Chondrocyte (in vitro differentiated cells): ENCODE measurements around the gene NHSL2. TPM values are rescaled to one million over a fixed set of nuclear protein-coding genes. Genes with fewer than 3 reads are reported as not detected.

ENCODE experiments used
- DNase-seq: peaks from one replicate; pipeline ENCODE4 v3.0.0; 2021; ENCODE audit warnings: mixed read lengths, low spot score
- H3K27ac Mint-ChIP-seq: one replicate; pipeline ENCODE4 v1.8.0; 2021; ENCODE audit warnings: mild to moderate bottlenecking, moderate library complexity, mixed read lengths; ENCODE audit not compliant: unreplicated experiment
- H3K27me3 Mint-ChIP-seq: 2 replicates; pipeline ENCODE4 v1.8.0; 2021; ENCODE audit warnings: low read depth, mixed read lengths
- H3K36me3 Mint-ChIP-seq: 2 replicates; pipeline ENCODE4 v1.8.0; 2021; ENCODE audit warnings: low read depth, mixed read lengths
- H3K4me1 Mint-ChIP-seq: 2 replicates; pipeline ENCODE4 v1.8.0; 2021; ENCODE audit warnings: low read depth, mild to moderate bottlenecking, mixed read lengths
- H3K4me3 Mint-ChIP-seq: one replicate; pipeline ENCODE4 v1.8.0; 2021; ENCODE audit warnings: mild to moderate bottlenecking, moderate library complexity, mixed read lengths; ENCODE audit not compliant: unreplicated experiment
- H3K9me3 Mint-ChIP-seq: 2 replicates; pipeline ENCODE4 v1.8.0; 2021; ENCODE audit warnings: low read depth, mixed read lengths
- CTCF ChIP-seq: fragments of 200-600 bp; sonication (generic); IDR thresholded peaks from 2 replicates; pipeline ENCODE4 v1.5.0; 2021; ENCODE audit warnings: antibody characterized with exemption, mild to moderate bottlenecking, moderate library complexity
- total RNA-seq: library from RNA; stranded (reverse); gene quantifications from 3 replicates; pipeline ENCODE4 v1.2.1, GENCODE V29; 2021

The NHSL2 gene
- total RNA-seq, 1 donor from 2014 or later = 2.1 TPM

GRCh38 chrX:71997320-71997719, 86.7 kb downstream of the NHSL2 start:
- H3K4me1 Mint-ChIP-seq = peaks cover 18% of the 10 kb centered on the region
- no peak for DNase-seq
- H3K4me3 Mint-ChIP-seq = no peak overlapping the region
- no peaks in the 10 kb centered on the region for H3K27me3 Mint-ChIP-seq
- no peaks in the 10 kb centered on the region for H3K9me3 Mint-ChIP-seq
- no peaks in the 10 kb centered on the region for H3K36me3 Mint-ChIP-seq
- no peak overlapping the region for H3K27ac Mint-ChIP-seq
- TF ChIP-seq CTCF = no peak

- no peaks in the 10 kb centered on the region for H3K27me3 Mint-ChIP-seq
These were observed 88.3 kb downstream of the NHSL2 start for GRCh38 chrX:71998836-71999509.

GRCh38 chrX:71999535-71999934, 88.9 kb downstream of the NHSL2 start:
- H3K27ac Mint-ChIP-seq = no peak overlapping the region
- no peaks in the 10 kb centered on the region for H3K9me3 Mint-ChIP-seq
- DNase-seq = no peak
- no peaks in the 10 kb centered on the region for H3K27me3 Mint-ChIP-seq
- H3K36me3 Mint-ChIP-seq = no peaks in the 10 kb centered on the region
- no peak for TF ChIP-seq CTCF
- H3K4me1 Mint-ChIP-seq = peaks cover 32% of the 10 kb centered on the region
- no peak overlapping the region for H3K4me3 Mint-ChIP-seq

More at GRCh38 chrX:71998836-71999509, 88.3 kb downstream of the NHSL2 start:
- Mint-ChIP-seq H3K4me3 (no peak overlapping the region), H3K9me3 (no peaks in the 10 kb centered on the region), H3K27ac (no peak overlapping the region), H3K4me1 (peaks cover 27% of the 10 kb centered on the region), H3K36me3 (no peaks in the 10 kb centered on the region)
- DNase-seq = no peak
- peak; percentile 85 for TF ChIP-seq CTCF

GRCh38 chrX:72001471-72001870, 90.8 kb downstream of the NHSL2 start:
- H3K27me3 Mint-ChIP-seq = no peaks in the 10 kb centered on the region
- no peak overlapping the region for H3K4me3 Mint-ChIP-seq
- no peaks in the 10 kb centered on the region for H3K36me3 Mint-ChIP-seq
- H3K27ac Mint-ChIP-seq = no peak overlapping the region
- H3K9me3 Mint-ChIP-seq = no peaks in the 10 kb centered on the region
- TF ChIP-seq CTCF = no peak
- peaks cover 40% of the 10 kb centered on the region for H3K4me1 Mint-ChIP-seq
- no peak for DNase-seq

- no peaks in the 10 kb centered on the region for H3K9me3 Mint-ChIP-seq
These were observed 91.3 kb downstream of the NHSL2 start for GRCh38 chrX:72001906-72002305.

More at GRCh38 chrX:72001906-72002305, 91.3 kb downstream of the NHSL2 start:
- Mint-ChIP-seq H3K27me3 (no peaks in the 10 kb centered on the region), H3K36me3 (no peaks in the 10 kb centered on the region), H3K27ac (no peak overlapping the region), H3K4me1 (peaks cover 36% of the 10 kb centered on the region), H3K4me3 (no peak overlapping the region)
- DNase-seq = no peak
- no peak for TF ChIP-seq CTCF
